ENCODE results near the gene TMBIM4.
A peak's percentile ranks its signal among the peaks of the same experiment; 100 is the strongest.

TMBIM4 gene

DNA sequence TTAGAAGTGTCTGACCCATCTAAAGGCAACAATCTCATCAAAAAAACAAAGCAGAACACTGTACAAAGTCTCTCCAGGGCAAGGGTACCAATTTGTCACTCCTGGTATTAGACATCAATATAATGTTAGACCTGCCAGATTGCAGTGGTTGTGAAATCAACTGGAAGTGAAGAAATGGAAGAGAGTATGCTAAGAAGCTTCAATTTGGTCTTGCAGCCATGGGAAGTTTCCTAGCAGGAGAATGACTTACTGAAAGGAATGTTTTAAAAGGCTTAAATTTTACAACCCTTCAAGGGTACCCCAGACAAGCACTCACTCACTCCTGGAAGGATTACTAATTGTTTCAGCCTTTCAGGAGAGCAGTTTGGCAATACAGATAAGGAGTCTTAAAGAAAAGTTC, 58.2 kb downstream of the TMBIM4 start:
- TF ChIP-seq, protein P1, sequence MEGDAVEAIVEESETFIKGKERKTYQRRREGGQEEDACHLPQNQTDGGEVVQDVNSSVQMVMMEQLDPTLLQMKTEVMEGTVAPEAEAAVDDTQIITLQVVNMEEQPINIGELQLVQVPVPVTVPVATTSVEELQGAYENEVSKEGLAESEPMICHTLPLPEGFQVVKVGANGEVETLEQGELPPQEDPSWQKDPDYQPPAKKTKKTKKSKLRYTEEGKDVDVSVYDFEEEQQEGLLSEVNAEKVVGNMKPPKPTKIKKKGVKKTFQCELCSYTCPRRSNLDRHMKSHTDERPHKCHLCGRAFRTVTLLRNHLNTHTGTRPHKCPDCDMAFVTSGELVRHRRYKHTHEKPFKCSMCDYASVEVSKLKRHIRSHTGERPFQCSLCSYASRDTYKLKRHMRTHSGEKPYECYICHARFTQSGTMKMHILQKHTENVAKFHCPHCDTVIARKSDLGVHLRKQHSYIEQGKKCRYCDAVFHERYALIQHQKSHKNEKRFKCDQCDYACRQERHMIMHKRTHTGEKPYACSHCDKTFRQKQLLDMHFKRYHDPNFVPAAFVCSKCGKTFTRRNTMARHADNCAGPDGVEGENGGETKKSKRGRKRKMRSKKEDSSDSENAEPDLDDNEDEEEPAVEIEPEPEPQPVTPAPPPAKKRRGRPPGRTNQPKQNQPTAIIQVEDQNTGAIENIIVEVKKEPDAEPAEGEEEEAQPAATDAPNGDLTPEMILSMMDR (IDR thresholded peaks at IDR 0.05; ENCODE audit: low read depth, low read length), result no peak

DNA sequence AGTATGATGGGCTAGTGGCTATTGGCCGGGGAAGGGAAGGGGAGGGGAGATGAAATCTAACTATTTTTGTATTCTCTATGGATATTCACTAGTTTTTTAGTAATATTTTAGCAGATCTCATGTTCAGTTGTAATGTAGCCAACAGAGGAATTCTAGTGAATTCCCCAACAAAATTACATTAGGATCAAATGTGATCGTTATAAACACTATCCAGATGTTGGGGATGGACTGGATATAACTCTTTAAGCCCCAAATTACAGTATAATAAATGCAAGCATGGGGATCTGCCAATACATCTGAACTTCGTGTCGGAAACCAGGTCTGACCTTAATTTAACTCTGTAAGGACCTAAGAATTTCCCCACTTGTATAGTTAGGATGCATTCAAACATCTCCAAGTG, 60.7 kb downstream of the TMBIM4 start:
- no peak overlapping the region for H3K4me3 ChIP-seq (ENCODE audit: low read depth, low read length)
- TF ChIP-seq, protein P1 (IDR thresholded peaks at IDR 0.05; ENCODE audit: low read depth, low read length), result no peak

More for the DNA sequence above, 58.2 kb downstream of the TMBIM4 start:
- no peak overlapping the region for H3K4me3 ChIP-seq (ENCODE audit: low read depth, low read length)

DNA sequence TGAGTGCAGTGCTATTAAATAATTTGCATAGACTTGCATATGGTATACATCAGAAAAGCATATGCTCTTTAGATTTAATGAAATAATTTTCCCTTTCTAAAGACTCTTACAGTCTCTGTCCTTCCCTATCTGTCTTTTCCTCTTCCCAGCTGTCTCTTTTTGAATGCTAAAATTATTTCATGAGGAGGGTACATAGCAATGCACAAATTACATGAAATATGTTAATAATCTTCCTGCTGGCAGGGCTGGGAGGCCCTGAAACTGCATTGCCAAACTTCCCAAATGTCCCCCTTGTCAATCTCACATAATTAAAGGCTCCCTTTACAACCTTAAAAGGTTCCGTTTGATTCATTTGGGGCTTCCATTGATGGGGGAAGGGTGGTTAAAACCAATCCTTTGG, 61.4 kb downstream of the TMBIM4 start:
- H3K4me3 ChIP-seq (ENCODE audit: low read depth, low read length), result no peak overlapping the region
- TF ChIP-seq, protein P1 (IDR thresholded peaks at IDR 0.05; ENCODE audit: low read depth, low read length), result no peak

DNA sequence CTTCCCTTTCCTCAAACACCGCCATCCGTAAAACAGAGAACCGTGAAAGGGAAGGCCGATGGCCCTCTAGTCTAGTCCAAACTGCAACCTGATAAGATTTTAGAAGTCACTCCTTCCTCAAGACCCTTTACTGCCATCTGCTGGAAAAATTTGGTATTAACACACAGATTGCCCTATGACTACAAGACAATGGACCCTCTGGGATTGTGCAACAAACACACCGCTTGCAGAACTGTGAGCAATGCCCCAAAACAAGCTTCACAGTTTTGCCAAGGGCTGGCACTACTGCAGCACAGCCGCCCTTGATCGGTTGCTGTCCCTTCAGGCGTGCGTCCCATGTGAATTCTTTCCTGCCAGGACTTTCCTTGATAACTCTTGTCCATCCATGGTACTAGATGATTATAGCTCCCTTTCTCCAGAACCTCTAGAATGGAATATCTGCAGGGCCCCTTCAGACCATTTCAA, 62.3 kb downstream of the TMBIM4 start:
- no peak overlapping the region for H3K4me3 ChIP-seq (ENCODE audit: low read depth, low read length)
- TF ChIP-seq, protein P1 (IDR thresholded peaks at IDR 0.05; ENCODE audit: low read depth, low read length), result peak; percentile 62

DNA sequence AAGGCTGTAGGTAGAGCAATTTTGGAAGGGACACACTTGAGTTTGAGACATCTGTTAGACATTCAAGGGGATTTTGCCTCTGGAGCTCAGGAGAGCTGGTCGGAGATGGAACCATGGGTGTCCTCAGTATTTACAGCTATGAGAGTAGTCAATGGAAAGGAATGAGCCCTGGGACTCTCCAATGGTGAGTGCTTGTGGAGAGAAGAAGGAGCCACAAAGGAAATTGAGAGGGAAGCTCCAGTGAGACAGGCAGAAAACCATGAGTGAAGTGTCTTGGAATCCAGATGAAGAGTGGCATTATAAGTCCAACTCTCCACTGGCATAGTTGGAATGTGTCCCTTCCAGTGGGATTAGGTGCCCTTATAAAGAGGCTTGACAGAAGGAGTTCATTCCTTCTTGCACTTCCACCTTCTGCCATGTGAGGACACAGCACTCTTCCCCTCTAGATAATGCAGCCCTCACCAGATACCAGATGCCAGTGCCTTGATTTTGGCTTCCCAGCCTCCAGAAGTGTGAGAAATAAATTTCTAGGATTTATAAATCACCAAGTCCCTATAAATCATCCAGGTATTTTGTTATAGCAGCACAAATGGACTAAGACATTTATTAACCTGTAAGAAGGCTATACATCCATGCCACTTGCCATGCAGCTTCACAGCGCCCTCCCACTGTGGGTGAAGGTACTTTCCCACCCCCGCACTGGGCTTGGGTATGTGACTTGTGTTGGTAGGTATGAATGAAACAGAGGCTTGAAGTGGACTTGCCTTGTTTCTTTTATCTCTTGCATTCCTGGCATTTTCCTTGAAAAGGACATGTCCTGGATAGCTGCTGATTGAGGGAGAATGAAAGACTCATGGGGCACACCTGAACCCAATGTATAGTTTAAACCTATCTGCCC, 66.5 kb downstream of the TMBIM4 start:
- H3K4me3 ChIP-seq (ENCODE audit: low read depth, low read length), result no peak overlapping the region
- TF ChIP-seq, protein P1 (IDR thresholded peaks at IDR 0.05; ENCODE audit: low read depth, low read length), result no peak

DNA sequence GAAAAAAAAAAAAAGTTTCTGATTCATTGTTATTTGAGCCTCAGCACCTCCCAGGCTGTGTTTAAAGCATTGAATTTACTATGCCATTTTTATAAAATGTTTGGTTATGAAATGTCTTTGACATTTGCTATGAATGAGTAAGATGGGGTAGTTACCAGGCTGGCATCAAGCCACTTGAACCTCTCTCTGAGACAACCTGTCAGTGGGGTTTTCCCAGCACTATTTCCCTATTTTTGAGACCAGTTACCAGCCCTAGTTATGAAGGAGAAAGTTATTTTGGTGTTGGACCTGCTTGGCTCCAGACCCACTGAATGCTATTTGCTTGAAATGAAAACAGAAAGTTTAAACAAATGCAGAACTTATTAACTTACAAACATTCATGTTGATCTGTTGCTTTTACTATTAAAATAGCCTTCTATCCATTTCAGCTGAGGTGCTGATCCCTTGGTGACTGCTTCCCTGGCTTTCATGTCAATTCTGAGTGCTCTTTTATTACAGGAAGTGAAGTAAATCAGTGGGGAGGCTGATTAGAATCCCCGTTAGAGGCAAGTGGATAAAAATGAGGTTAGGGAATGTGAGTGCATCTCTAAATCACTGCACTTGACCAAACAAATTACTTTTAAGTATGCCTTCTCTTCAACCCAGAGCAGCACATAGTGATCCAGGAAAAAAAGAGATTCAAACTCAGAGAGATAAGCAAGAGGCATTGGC, 77.1 kb downstream of the TMBIM4 start:
- no peak overlapping the region for H3K4me3 ChIP-seq (ENCODE audit: low read depth, low read length)
- TF ChIP-seq, protein P1 (IDR thresholded peaks at IDR 0.05; ENCODE audit: low read depth, low read length), result no peak

DNA sequence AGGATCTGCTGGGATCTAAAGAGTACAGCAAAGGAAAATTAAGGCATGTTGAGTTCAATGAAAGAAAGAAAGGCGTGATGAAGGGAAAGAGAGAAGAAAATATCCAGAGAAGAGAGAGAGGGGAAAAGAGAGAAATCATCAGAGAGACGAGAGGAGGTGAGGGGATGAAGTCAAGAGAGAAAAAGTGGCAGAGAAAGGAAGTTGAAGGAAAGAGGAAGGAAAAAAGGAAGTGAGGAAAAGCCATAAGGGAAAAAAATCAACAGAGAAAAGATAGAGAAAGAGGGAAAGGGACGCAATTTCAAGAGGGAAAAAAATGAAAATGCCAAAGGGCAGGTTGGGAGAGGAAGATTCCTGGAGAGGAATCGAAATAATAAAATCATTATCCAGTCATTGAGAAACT, 79.6 kb downstream of the TMBIM4 start:
- no peak overlapping the region for H3K4me3 ChIP-seq (ENCODE audit: low read depth, low read length)
- TF ChIP-seq, protein P1 (IDR thresholded peaks at IDR 0.05; ENCODE audit: low read depth, low read length), result no peak

Data from WI38 (cell line).